Fibroblast of lung (primary cell): Measurements from ENCODE around the gene MYADML2.

Experiments used
- CTCF ChIP-seq, 2 donors: IDR thresholded peaks in 1 of 2; conservative IDR thresholded peaks in 1 of 2; 1 replicate in 1 of 2; 2 replicates in 1 of 2; pipeline ENCODE4 v1.5.1; 2011 to 2012; ENCODE audit warnings: low read length in 2 of 2, control low read depth in 1 of 2, inconsistent platforms in 1 of 2, low read depth in 1 of 2, mild to moderate bottlenecking in 1 of 2
- EZH2 ChIP-seq: IDR thresholded peaks from 2 replicates; pipeline ENCODE4 v1.5.1; 2012; ENCODE audit warnings: low read length, control low read depth, mild to moderate bottlenecking; ENCODE audit errors: missing control alignments

- TF ChIP-seq CTCF (conservative IDR thresholded peaks at IDR 0.05 in 1 of 2, IDR thresholded peaks at IDR 0.05 in 1 of 2; ENCODE audit: low read depth in 1 of 2, low read length in 2 of 2): no peak
- no peak for TF ChIP-seq EZH2
Measured at GRCh38 chr17:81992306-81993102, 45.5 kb upstream of the MYADML2 start.
